Lower leg skin (tissue), 4 donors: ENCODE results near the gene DEXI. TPM values are rescaled to one million over a fixed set of nuclear protein-coding genes. Genes with fewer than 3 reads are reported as not detected.
A peak's percentile ranks its signal among the peaks of the same experiment; 100 is the strongest.

ENCODE experiments used
- DNase-seq, 2 donors: peaks; one replicate each; pipeline ENCODE4 v3.0.0-alpha.2; 2019; ENCODE audit warnings: low spot score in 2 of 2
- H3K4me3 ChIP-seq: fragments of 200-600 bp; sonication (generic); 2 replicates; pipeline ENCODE4 v1.5.1; 2017; ENCODE audit warnings: mild to moderate bottlenecking, low read depth; ENCODE audit not compliant: poor library complexity, severe bottlenecking
- POLR2A ChIP-seq, 2 donors: fragments of 450-650 bp; IDR thresholded peaks; one replicate each; pipeline ENCODE4 v1.6.1; 2016 to 2017; ENCODE audit warnings: antibody characterized with exemption in 2 of 2, mild to moderate bottlenecking in 1 of 2, moderate library complexity in 1 of 2
- WGBS, 2 donors: methylation state at CpG; one replicate each; pipeline ENCODE4 v1.1.5; 2018; 5-methylcytosine and 5-hydroxymethylcytosine counted together
- intact Hi-C: fragments of 100-400 bp; cut with DNase I; formaldehyde crosslinking; loops from one replicate; pipeline ENCODE4 v1.15.0; 2023; ENCODE audit warnings: low total_unique reads
- total RNA-seq, 4 donors: library from RNA; depleted of rRNA; stranded (reverse); fragments of >200 nt; gene quantifications; one replicate each; pipeline ENCODE4 v1.1.0, GENCODE V29; 2016
- TF ChIP-seq, protein P1 (sequence below), 3 donors: fragments of 450-650 bp; IDR thresholded peaks; one replicate each; pipeline ENCODE4 v1.5.1; 2016; ENCODE audit warnings: antibody characterized with exemption in 3 of 3, mild to moderate bottlenecking in 3 of 3, moderate library complexity in 2 of 3

DEXI gene
- total RNA-seq, 4 donors from 2014 or later = 38.1 to 63.6 (median 58.9) TPM

DNA sequence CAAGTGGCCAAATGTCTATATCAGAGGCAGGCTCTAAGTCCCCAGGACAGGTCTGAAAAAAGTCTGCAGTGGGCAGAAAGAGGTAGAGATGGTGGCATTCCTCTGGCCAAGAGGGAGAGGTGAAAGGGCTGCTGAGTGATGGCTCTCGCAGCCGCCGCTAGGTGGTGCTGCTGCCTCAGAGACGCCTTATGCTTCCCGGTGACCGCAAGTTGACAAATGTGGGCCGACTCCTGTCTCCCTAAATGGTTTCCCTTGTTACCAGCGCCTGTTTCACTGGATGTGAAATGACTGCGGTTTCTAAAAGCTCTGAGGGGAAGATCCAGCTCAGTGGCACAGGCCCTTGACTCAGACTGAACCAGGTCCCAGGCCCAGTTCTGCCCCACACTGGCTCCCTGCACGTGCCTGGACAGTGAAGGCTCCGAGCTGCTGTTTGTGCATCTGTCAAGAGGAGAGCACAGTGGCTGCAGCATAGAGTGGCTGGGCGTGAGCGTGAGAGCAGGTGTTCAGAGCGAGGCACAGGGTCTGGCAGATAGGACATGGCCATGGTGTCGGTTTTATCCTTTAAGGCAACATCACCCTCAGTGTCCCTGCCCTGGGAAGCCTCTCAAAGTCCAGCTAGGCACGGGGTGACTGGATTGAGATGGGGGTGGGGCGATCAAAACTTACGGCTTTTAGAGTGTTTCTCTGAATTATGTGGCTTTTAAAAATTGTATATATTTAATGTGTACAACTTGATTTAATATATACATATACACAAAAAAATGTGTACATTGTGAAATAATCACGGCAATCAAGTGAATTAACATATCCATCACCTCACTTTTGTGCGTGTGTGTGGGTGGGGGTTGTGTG lies 22.0 kb upstream of the DEXI start:
- TF ChIP-seq, protein P1, sequence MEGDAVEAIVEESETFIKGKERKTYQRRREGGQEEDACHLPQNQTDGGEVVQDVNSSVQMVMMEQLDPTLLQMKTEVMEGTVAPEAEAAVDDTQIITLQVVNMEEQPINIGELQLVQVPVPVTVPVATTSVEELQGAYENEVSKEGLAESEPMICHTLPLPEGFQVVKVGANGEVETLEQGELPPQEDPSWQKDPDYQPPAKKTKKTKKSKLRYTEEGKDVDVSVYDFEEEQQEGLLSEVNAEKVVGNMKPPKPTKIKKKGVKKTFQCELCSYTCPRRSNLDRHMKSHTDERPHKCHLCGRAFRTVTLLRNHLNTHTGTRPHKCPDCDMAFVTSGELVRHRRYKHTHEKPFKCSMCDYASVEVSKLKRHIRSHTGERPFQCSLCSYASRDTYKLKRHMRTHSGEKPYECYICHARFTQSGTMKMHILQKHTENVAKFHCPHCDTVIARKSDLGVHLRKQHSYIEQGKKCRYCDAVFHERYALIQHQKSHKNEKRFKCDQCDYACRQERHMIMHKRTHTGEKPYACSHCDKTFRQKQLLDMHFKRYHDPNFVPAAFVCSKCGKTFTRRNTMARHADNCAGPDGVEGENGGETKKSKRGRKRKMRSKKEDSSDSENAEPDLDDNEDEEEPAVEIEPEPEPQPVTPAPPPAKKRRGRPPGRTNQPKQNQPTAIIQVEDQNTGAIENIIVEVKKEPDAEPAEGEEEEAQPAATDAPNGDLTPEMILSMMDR (IDR thresholded peaks at IDR 0.05) = peak in 1 of 3 donors; percentile 96
- TF ChIP-seq POLR2A (IDR thresholded peaks at IDR 0.05) = no peak
- intact Hi-C loops = loop anchor here (10.0 kb wide), 2 partner anchors 431 to 751 kb away; no protein-coding TSS in a partner anchor
- peak; percentile 79 to 96 for DNase-seq
- no peak overlapping the region for H3K4me3 ChIP-seq
- WGBS, 2 donors = 36 to 41% methylated on average over 20 of the region's 20 CpGs

- 52 to 67% methylated on average over 7 of the region's 7 CpGs for WGBS, 2 donors
- no peak overlapping the region for H3K4me3 ChIP-seq
- TF ChIP-seq, protein P1 (IDR thresholded peaks at IDR 0.05) = no peak
- no peak for TF ChIP-seq POLR2A (IDR thresholded peaks at IDR 0.05)
- intact Hi-C loops = loop anchor here (10.0 kb wide), 2 partner anchors 434 to 754 kb away; no protein-coding TSS in a partner anchor
- no peak for DNase-seq
These were observed 19.0 kb upstream of the DEXI start for GRCh38 chr16:10961231-10961630.

DNA sequence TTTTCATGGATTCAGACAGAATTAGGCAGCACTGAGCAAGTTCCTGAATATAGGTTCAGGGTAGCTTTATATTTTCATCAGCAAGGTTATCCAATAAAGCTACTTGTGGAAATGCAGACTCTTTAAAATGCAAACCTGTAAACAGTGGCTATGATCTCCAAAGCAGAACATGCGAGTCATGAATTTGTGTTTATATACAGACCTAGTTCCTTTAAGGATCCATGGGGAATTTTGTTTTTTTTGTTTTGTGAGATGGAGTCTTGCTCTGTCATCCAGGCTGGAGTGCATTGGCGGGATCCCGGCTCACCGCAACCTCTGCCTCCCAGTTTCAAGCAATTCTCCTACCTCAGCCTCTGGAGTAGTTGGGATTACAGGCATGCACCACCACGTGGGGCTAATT lies 16.9 kb upstream of the DEXI start:
- H3K4me3 ChIP-seq = no peak overlapping the region
- no peak for DNase-seq
- TF ChIP-seq POLR2A (IDR thresholded peaks at IDR 0.05) = no peak
- TF ChIP-seq, protein P1 (IDR thresholded peaks at IDR 0.05) = no peak
- WGBS, 2 donors = 90 to 95% methylated on average over 5 of the region's 5 CpGs
- intact Hi-C loops = no loop called here

DNA sequence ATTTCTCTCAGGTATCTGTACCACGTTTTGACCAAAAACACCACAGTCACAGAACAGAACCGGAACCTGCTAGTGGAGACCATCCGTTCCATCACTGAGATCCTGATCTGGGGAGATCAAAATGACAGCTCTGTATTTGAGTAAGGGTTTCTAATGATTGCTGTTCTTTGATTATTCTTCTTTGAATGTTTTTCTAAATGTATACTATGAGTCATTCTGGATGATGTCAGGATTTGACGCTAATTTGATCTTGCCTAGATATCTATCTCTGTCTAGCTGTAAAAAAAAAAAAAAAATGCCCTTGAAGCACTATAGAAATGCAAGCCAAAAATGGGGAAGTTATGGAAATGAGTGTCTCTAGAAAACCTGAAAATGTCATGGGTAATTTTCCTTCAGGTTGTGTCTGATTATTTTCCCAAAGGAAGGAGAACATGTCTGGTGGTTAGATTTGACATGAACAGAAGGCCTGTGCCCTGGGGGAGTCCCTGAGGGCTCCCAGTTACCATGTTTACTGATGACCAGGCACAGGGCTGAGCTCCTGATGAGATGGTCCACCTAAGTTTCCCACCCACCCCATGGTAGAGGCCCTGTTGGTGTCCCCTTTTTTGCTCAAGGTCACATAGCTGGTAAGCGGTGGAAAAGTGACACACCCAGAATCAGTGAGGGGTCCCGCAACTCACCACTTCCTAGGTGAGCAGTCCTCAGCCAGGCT lies 15.7 kb upstream of the DEXI start:
- intact Hi-C loops = no loop called here
- DNase-seq = no peak
- 53 to 66% methylated on average over 6 of the region's 6 CpGs for WGBS, 2 donors

DNA sequence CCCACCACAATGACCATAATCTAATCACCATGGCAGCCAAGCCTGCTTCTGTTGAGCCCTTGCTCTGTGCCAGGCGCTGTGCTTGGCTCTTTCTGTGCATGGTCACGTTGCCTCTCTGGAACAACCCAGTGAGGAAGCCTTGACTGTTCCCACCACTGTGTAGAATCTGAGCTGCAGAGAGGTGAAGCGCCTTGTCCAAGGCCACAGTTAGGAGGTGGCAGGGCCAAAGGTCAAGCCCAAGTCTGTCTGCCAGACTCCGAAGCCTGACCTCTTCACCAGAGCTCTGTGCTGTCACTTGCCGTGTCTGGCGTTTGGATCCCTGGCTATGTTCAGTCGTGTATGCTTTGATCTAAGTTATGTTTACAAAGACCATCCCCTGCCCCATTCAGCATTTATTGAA lies 12.6 kb upstream of the DEXI start:
- TF ChIP-seq, protein P1 (IDR thresholded peaks at IDR 0.05) = no peak
- TF ChIP-seq POLR2A (IDR thresholded peaks at IDR 0.05) = no peak
- H3K4me3 ChIP-seq = no peak overlapping the region
- WGBS, 2 donors = 84 to 89% methylated on average over 7 of the region's 7 CpGs
- intact Hi-C loops = no loop called here
- no peak for DNase-seq

More for the DNA sequence above, 15.7 kb upstream of the DEXI start:
- no peak overlapping the region for H3K4me3 ChIP-seq
- TF ChIP-seq, protein P1 (IDR thresholded peaks at IDR 0.05) = no peak
- no peak for TF ChIP-seq POLR2A (IDR thresholded peaks at IDR 0.05)
